Endothelial cell of umbilical vein (primary cell): ENCODE results near the gene IL10RA. TPM values are rescaled to one million over a fixed set of nuclear protein-coding genes. Genes with fewer than 3 reads are reported as not detected.

ENCODE experiments used
- BruUV-seq: library from RNA; stranded (reverse); fragments of 400-500 nt; replicated peaks from 2 replicates; lab custom pipeline; 2021; lab: Mats Ljungman, UMichigan
- CTCF ChIA-PET: fragments of 300-600, 350-600 bp; sonication (Branson Sonifier 250); formaldehyde crosslinking; loops from one replicate; lab custom pipeline; 2021; ENCODE audit warnings: antibody characterized with exemption, inconsistent platforms; lab: Charles Lee
- POLR2A ChIA-PET: fragments of 300-600, 350-600 bp; sonication (Branson Sonifier 250); formaldehyde crosslinking; loops from one replicate; lab custom pipeline; 2021; ENCODE audit warnings: antibody characterized with exemption, inconsistent platforms; lab: Charles Lee
- DNase-seq: peaks from one replicate; pipeline ENCODE4 v3.0.0-alpha.2; 2011; ENCODE audit warnings: low read depth, low spot score
- FAIRE-seq: peaks from 2 replicates; lab custom pipeline; 2011; peaks lifted over from hg19 to GRCh38; lab: Jason Lieb, UNC
- H2AFZ ChIP-seq: 2 replicates; pipeline ENCODE4 v1.6.0; 2012; ENCODE audit warnings: low read depth, low read length, control low read depth, inconsistent platforms
- H3K27ac ChIP-seq: 2 replicates; pipeline ENCODE4 v1.5.1; 2011; ENCODE audit warnings: low read depth, mild to moderate bottlenecking, control low read depth, low read length, moderate library complexity; ENCODE audit not compliant: insufficient read depth
- H3K27me3 ChIP-seq, 2 experiments: 2 replicates each; pipeline versions ENCODE4 v1.6.0 to v1.6.1; 2011; ENCODE audit warnings: low read length in 2 of 2, mixed read lengths in 1 of 2; ENCODE audit not compliant: control insufficient read depth in 2 of 2, insufficient read depth in 2 of 2
- H3K36me3 ChIP-seq, 2 experiments: 2 replicates in 1 of 2; 3 replicates in 1 of 2; pipeline ENCODE4 v1.5.1; 2011; ENCODE audit warnings: low read length in 2 of 2, mild to moderate bottlenecking in 1 of 2, moderate library complexity in 1 of 2; ENCODE audit not compliant: control insufficient read depth in 2 of 2, insufficient read depth in 2 of 2; ENCODE audit errors: extremely low read depth in 1 of 2
- H3K4me1 ChIP-seq: 3 replicates; pipeline ENCODE4 v1.5.1; 2011; ENCODE audit warnings: mild to moderate bottlenecking, low read length; ENCODE audit not compliant: control insufficient read depth, insufficient read depth; ENCODE audit errors: extremely low read depth
- H3K4me2 ChIP-seq: 2 replicates; pipeline ENCODE4 v1.6.1; 2011; ENCODE audit warnings: low read length, control low read depth, mixed read lengths; ENCODE audit not compliant: insufficient read depth
- H3K4me3 ChIP-seq, 3 experiments: fragments of 200-600 bp in 1 of 3; sonication (generic), shearing (Covaris generic) in 1 of 3; replicated peaks in 1 of 3; 2 replicates each; pipeline ENCODE4 v1.5.1; 2011 to 2016; ENCODE audit warnings: control low read depth in 3 of 3, low read length in 3 of 3, mild to moderate bottlenecking in 2 of 3, inconsistent platforms in 1 of 3, low read depth in 1 of 3, moderate library complexity in 1 of 3; ENCODE audit not compliant: insufficient read depth in 1 of 3
- H3K79me2 ChIP-seq: 2 replicates; pipeline ENCODE4 v1.6.0; 2012; ENCODE audit warnings: low read length, inconsistent platforms; ENCODE audit not compliant: control insufficient read depth, insufficient read depth
- H3K9ac ChIP-seq: replicated peaks from 2 replicates; pipeline ENCODE3; 2011; ENCODE audit warnings: low read length, control low read depth; ENCODE audit not compliant: insufficient read depth; ENCODE audit errors: extremely low read depth
- H3K9me1 ChIP-seq: replicated peaks from 3 replicates; pipeline ENCODE4 v1.6.0; 2011; ENCODE audit warnings: mild to moderate bottlenecking, low read length; ENCODE audit not compliant: control insufficient read depth, insufficient read depth; ENCODE audit errors: extremely low read depth
- H3K9me3 ChIP-seq: replicated peaks from 2 replicates; pipeline ENCODE4 v1.5.1; 2012; ENCODE audit warnings: low read length, inconsistent platforms; ENCODE audit not compliant: control insufficient read depth, insufficient read depth
- H4K20me1 ChIP-seq: replicated peaks from 2 replicates; pipeline ENCODE3; 2011; ENCODE audit warnings: mild to moderate bottlenecking, low read length; ENCODE audit not compliant: control insufficient read depth, insufficient read depth; ENCODE audit errors: extremely low read depth
- EZH2 ChIP-seq: IDR thresholded peaks from 2 replicates; pipeline ENCODE4 v1.6.1; 2012; ENCODE audit warnings: borderline replicate concordance, low read depth, mild to moderate bottlenecking, moderate library complexity, low read length, inconsistent platforms; ENCODE audit not compliant: severe bottlenecking
- FOS ChIP-seq: IDR thresholded peaks from 2 replicates; pipeline ENCODE4 v1.6.1; 2011; ENCODE audit warnings: mild to moderate bottlenecking, low read length, moderate library complexity, borderline replicate concordance; ENCODE audit not compliant: insufficient read depth
- GATA2 ChIP-seq: IDR thresholded peaks from 2 replicates; pipeline ENCODE4 v1.7.0; 2011; ENCODE audit warnings: low read depth, mild to moderate bottlenecking, moderate library complexity, mixed read lengths, low read length; ENCODE audit not compliant: insufficient read length, insufficient read depth
- JUN ChIP-seq: IDR thresholded peaks from 2 replicates; pipeline ENCODE4 v1.6.1; 2011; ENCODE audit warnings: borderline replicate concordance, low read depth; ENCODE audit not compliant: insufficient read length, insufficient read depth
- MYC ChIP-seq: IDR thresholded peaks from one replicate; pipeline ENCODE4 v1.6.1; 2011; ENCODE audit warnings: mild to moderate bottlenecking, low read depth, low read length
- POLR2A ChIP-seq: IDR thresholded peaks from 2 replicates; pipeline ENCODE4 v1.6.1; 2012; ENCODE audit warnings: low read depth, mild to moderate bottlenecking, control low read depth, low read length
- dilution Hi-C: fragments of 300-500 bp; cut with MboI; formaldehyde crosslinking; loops from one replicate; pipeline ENCODE4 v1.15.0; 2019; ENCODE audit warnings: low sequenced_read_pairs; ENCODE audit not compliant: extremely low pct_ligation_motif_present
- intact Hi-C: fragments of 100-400 bp; cut with micrococcal nuclease; formaldehyde crosslinking; loops from one replicate; pipeline ENCODE4 v1.10.0; 2022
- polyA plus RNA-seq, 4 experiments: library from polyadenylated mRNA; depleted of rRNA in 3 of 4; stranded (reverse) in 3 of 4; unstranded in 1 of 4; fragments of >200 nt; gene quantifications; 2 replicates each; pipeline versions ENCODE4 v1.2.1 to v1.2.3, GENCODE V29; 2011 to 2012; ENCODE audit warnings: missing spikeins in 1 of 4
- total RNA-seq: library from RNA; stranded (reverse); gene quantifications from 2 replicates; pipeline ENCODE4 v1.2.3, GENCODE V29; 2021
- TF ChIP-seq, protein P1 (sequence below), 2 donors: IDR thresholded peaks; 1 replicate in 1 of 2; 2 replicates in 1 of 2; pipeline ENCODE4 v1.5.1; 2011; ENCODE audit warnings: low read length in 2 of 2, mild to moderate bottlenecking in 2 of 2, moderate library complexity in 2 of 2, control low read depth in 1 of 2, inconsistent platforms in 1 of 2, low read depth in 1 of 2; ENCODE audit not compliant: insufficient read depth in 1 of 2; ENCODE audit errors: extremely low read depth in 1 of 2

Gene IL10RA
- total and polyA plus RNA-seq, 2 donors (not counting 3 experiments of a cell fraction or from before 2014, with no cell fraction given) = 0.04 TPM; not detected in 1

GRCh38 chr11:118008271-118008911 is 22.2 kb downstream of the IL10RA start:
- H3K9me3 ChIP-seq = no peaks in the 10 kb centered on the region
- no peak overlapping the region for H3K27ac ChIP-seq
- H3K36me3 ChIP-seq = no peaks in the 10 kb centered on the region
- H3K9me1 ChIP-seq = no peaks in the 10 kb centered on the region
- H4K20me1 ChIP-seq = no peaks in the 10 kb centered on the region
- FAIRE-seq = no peak
- intact Hi-C loops = loop anchor here (10.0 kb wide), 1 partner anchor 56 kb away; no protein-coding TSS in a partner anchor
- no peak overlapping the region for H2AFZ ChIP-seq
- CTCF ChIA-PET = interaction anchor here (1.9 kb wide), 1 partner anchor 62 kb away, joined by 7 read pairs; no protein-coding TSS in a partner anchor
- TF ChIP-seq JUN (no peak), EZH2 (no peak), FOS (no peak), GATA2 (no peak), MYC (no peak), POLR2A (no peak)
- TF ChIP-seq, protein P1, sequence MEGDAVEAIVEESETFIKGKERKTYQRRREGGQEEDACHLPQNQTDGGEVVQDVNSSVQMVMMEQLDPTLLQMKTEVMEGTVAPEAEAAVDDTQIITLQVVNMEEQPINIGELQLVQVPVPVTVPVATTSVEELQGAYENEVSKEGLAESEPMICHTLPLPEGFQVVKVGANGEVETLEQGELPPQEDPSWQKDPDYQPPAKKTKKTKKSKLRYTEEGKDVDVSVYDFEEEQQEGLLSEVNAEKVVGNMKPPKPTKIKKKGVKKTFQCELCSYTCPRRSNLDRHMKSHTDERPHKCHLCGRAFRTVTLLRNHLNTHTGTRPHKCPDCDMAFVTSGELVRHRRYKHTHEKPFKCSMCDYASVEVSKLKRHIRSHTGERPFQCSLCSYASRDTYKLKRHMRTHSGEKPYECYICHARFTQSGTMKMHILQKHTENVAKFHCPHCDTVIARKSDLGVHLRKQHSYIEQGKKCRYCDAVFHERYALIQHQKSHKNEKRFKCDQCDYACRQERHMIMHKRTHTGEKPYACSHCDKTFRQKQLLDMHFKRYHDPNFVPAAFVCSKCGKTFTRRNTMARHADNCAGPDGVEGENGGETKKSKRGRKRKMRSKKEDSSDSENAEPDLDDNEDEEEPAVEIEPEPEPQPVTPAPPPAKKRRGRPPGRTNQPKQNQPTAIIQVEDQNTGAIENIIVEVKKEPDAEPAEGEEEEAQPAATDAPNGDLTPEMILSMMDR (IDR thresholded peaks at IDR 0.05; ENCODE audit: extremely low read depth in 1 of 2, insufficient read depth in 1 of 2, low read depth in 1 of 2, low read length in 2 of 2) = no peak
- H3K9ac ChIP-seq = no peak overlapping the region
- H3K4me2 ChIP-seq = no peak overlapping the region
- H3K4me1 ChIP-seq = no peaks in the 10 kb centered on the region
- no peaks in the 10 kb centered on the region for H3K79me2 ChIP-seq
- POLR2A ChIA-PET = no interaction called here
- no peak overlapping the region for H3K4me3 ChIP-seq
- H3K27me3 ChIP-seq = no peaks in the 10 kb centered on the region
- DNase-seq = no peak
- dilution Hi-C loops = no loop called here
- no TSS peak for BruUV-seq
